Measurements from ENCODE around the gene EIF1. TPM values are rescaled to one million over a fixed set of nuclear protein-coding genes. Genes with fewer than 3 reads are reported as not detected.

EIF1 gene
- total and polyA plus RNA-seq, 5 donors from 2014 or later: 1,357 to 2,625 (median 1,546) TPM

- ATAC-seq (ENCODE audit: low read depth in 2 of 2) (no peak), DNase-seq (no peak)
- Mint-ChIP-seq H3K36me3 (no peaks in the 10 kb centered on the region), H3K27me3 (peaks cover 8% of the 10 kb centered on the region), H3K9me3 (peaks cover 0 to 2% (median 0%) of the 10 kb centered on the region in 7 donors), H3K27ac (peak overlapping the region in 1 of 3 donors; percentile 25), H3K4me3 (no peak overlapping the region), H3K4me1 (peaks cover 0 to 10% (median 8%) of the 10 kb centered on the region in 4 donors)
- peaks cover 4% of the 10 kb centered on the region for H3K4me1 ChIP-seq (ENCODE audit: control insufficient read depth, insufficient read depth, low read length, poor library complexity, severe bottlenecking)
- H3K9me3 ChIP-seq (ENCODE audit: control insufficient read depth in 2 of 2, low read length in 2 of 2): no peaks in the 10 kb centered on the region
- H3K36me3 ChIP-seq (ENCODE audit: control insufficient read depth, insufficient read depth, low read length): no peaks in the 10 kb centered on the region
- no peak overlapping the region for H3K4me3 ChIP-seq (ENCODE audit: low read depth, low read length)
- no peak overlapping the region for H3K27ac ChIP-seq (ENCODE audit: insufficient read depth, low read length, poor library complexity, severe bottlenecking)
- no peaks in the 10 kb centered on the region for H3K27me3 ChIP-seq (ENCODE audit: control insufficient read depth, insufficient read depth, low read length)
Measured at GRCh38 chr17:41659427-41660212, 29.1 kb upstream of the EIF1 start.

GRCh38 chr17:41660221-41660711 lies 28.4 kb upstream of the EIF1 start:
- Mint-ChIP-seq H3K27ac (peak overlapping the region in 1 of 3 donors; percentile 25), H3K9me3 (peaks cover 0 to 2% (median 0%) of the 10 kb centered on the region in 7 donors)
- no peak for ATAC-seq (ENCODE audit: low read depth in 2 of 2)

GRCh38 chr17:41663451-41664171 lies 25.1 kb upstream of the EIF1 start:
- Histone ChIP-seq H3K4me1 (ENCODE audit: control insufficient read depth, insufficient read depth, low read length, poor library complexity, severe bottlenecking) (peaks cover 30% of the 10 kb centered on the region), H3K27me3 (ENCODE audit: control insufficient read depth, insufficient read depth, low read length) (no peaks in the 10 kb centered on the region), H3K4me3 (ENCODE audit: low read depth, low read length) (no peak overlapping the region), H3K36me3 (ENCODE audit: control insufficient read depth, insufficient read depth, low read length) (no peaks in the 10 kb centered on the region), H3K9me3 (ENCODE audit: control insufficient read depth in 2 of 2, low read length in 2 of 2) (no peaks in the 10 kb centered on the region), H3K27ac (ENCODE audit: insufficient read depth, low read length, poor library complexity, severe bottlenecking) (no peak overlapping the region)
- Mint-ChIP-seq H3K27me3 (peaks cover 18% of the 10 kb centered on the region), H3K4me1 (peaks cover 0 to 36% (median 24%) of the 10 kb centered on the region in 4 donors), H3K36me3 (no peaks in the 10 kb centered on the region), H3K27ac (peak overlapping the region in 2 of 3 donors; percentile 75 to 96), H3K4me3 (peak overlapping the region in 3 of 4 donors; percentile 44 to 92 (median 82)), H3K9me3 (peaks cover 0 to under 1% (median 0%) of the 10 kb centered on the region in 7 donors)
- ATAC-seq (ENCODE audit: low read depth in 2 of 2): no peak
- no peak for DNase-seq

More at GRCh38 chr17:41660221-41660711, 28.4 kb upstream of the EIF1 start:
- no peaks in the 10 kb centered on the region for H3K36me3 ChIP-seq (ENCODE audit: control insufficient read depth, insufficient read depth, low read length)
- Mint-ChIP-seq H3K36me3 (no peaks in the 10 kb centered on the region), H3K27me3 (peaks cover 8% of the 10 kb centered on the region), H3K4me1 (peaks cover 0 to 15% (median 8%) of the 10 kb centered on the region in 4 donors), H3K4me3 (no peak overlapping the region)
- no peak for DNase-seq
- H3K27ac ChIP-seq (ENCODE audit: insufficient read depth, low read length, poor library complexity, severe bottlenecking): no peak overlapping the region
- no peaks in the 10 kb centered on the region for H3K27me3 ChIP-seq (ENCODE audit: control insufficient read depth, insufficient read depth, low read length)
- no peaks in the 10 kb centered on the region for H3K9me3 ChIP-seq (ENCODE audit: control insufficient read depth in 2 of 2, low read length in 2 of 2)
- no peak overlapping the region for H3K4me3 ChIP-seq (ENCODE audit: low read depth, low read length)
- H3K4me1 ChIP-seq (ENCODE audit: control insufficient read depth, insufficient read depth, low read length, poor library complexity, severe bottlenecking): peaks cover 8% of the 10 kb centered on the region

GRCh38 chr17:41664172-41664457 lies 24.6 kb upstream of the EIF1 start:
- H3K36me3 Mint-ChIP-seq: no peaks in the 10 kb centered on the region
- H3K9me3 Mint-ChIP-seq: no peaks in the 10 kb centered on the region
- H3K27ac Mint-ChIP-seq: peak overlapping the region in 1 of 3 donors; percentile 43
- H3K9me3 ChIP-seq (ENCODE audit: control insufficient read depth in 2 of 2, low read length in 2 of 2): no peaks in the 10 kb centered on the region
- peaks cover 0 to 36% (median 24%) of the 10 kb centered on the region in 4 donors for H3K4me1 Mint-ChIP-seq
- no peaks in the 10 kb centered on the region for H3K36me3 ChIP-seq (ENCODE audit: control insufficient read depth, insufficient read depth, low read length)
- H3K27me3 ChIP-seq (ENCODE audit: control insufficient read depth, insufficient read depth, low read length): no peaks in the 10 kb centered on the region
- H3K27me3 Mint-ChIP-seq: peaks cover 18% of the 10 kb centered on the region
- H3K27ac ChIP-seq (ENCODE audit: insufficient read depth, low read length, poor library complexity, severe bottlenecking): no peak overlapping the region
- H3K4me3 ChIP-seq (ENCODE audit: low read depth, low read length): no peak overlapping the region
- H3K4me3 Mint-ChIP-seq: peak overlapping the region in 3 of 4 donors; percentile 70 to 92 (median 90)
- H3K4me1 ChIP-seq (ENCODE audit: control insufficient read depth, insufficient read depth, low read length, poor library complexity, severe bottlenecking): peaks cover 30% of the 10 kb centered on the region
- ATAC-seq (ENCODE audit: low read depth in 2 of 2): no peak
- no peak for DNase-seq

- H3K4me1 ChIP-seq (ENCODE audit: control insufficient read depth, insufficient read depth, low read length, poor library complexity, severe bottlenecking): peaks cover 30% of the 10 kb centered on the region
- peak overlapping the region; percentile 81 for H3K4me3 ChIP-seq (ENCODE audit: low read depth, low read length)
- peak overlapping the region; percentile 98 for H3K27ac ChIP-seq (ENCODE audit: insufficient read depth, low read length, poor library complexity, severe bottlenecking)
- H3K9me3 ChIP-seq (ENCODE audit: control insufficient read depth in 2 of 2, low read length in 2 of 2): no peaks in the 10 kb centered on the region
- Mint-ChIP-seq H3K36me3 (no peaks in the 10 kb centered on the region), H3K4me1 (peaks cover 0 to 40% (median 27%) of the 10 kb centered on the region in 4 donors), H3K27ac (peak overlapping the region; percentile 89 to 100 (median 98)), H3K4me3 (peak overlapping the region; percentile 92 to 95 (median 95)), H3K9me3 (no peaks in the 10 kb centered on the region), H3K27me3 (peaks cover 18% of the 10 kb centered on the region)
- no peak for DNase-seq
- ATAC-seq (ENCODE audit: low read depth in 2 of 2): no peak
- no peaks in the 10 kb centered on the region for H3K36me3 ChIP-seq (ENCODE audit: control insufficient read depth, insufficient read depth, low read length)
- no peaks in the 10 kb centered on the region for H3K27me3 ChIP-seq (ENCODE audit: control insufficient read depth, insufficient read depth, low read length)
Measured at GRCh38 chr17:41664587-41665565, 23.8 kb upstream of the EIF1 start.

GRCh38 chr17:41665566-41666236 lies 23.0 kb upstream of the EIF1 start:
- peak; percentile 83 to 84 for ATAC-seq (ENCODE audit: low read depth in 2 of 2)
- H3K4me1 ChIP-seq (ENCODE audit: control insufficient read depth, insufficient read depth, low read length, poor library complexity, severe bottlenecking): peaks cover 30% of the 10 kb centered on the region
- Mint-ChIP-seq H3K36me3 (no peaks in the 10 kb centered on the region), H3K27ac (peak overlapping the region; percentile 91 to 100 (median 98)), H3K4me1 (peaks cover 0 to 40% (median 27%) of the 10 kb centered on the region in 4 donors), H3K27me3 (peaks cover 18% of the 10 kb centered on the region), H3K9me3 (no peaks in the 10 kb centered on the region), H3K4me3 (peak overlapping the region; percentile 92 to 95 (median 95))
- no peaks in the 10 kb centered on the region for H3K9me3 ChIP-seq (ENCODE audit: control insufficient read depth in 2 of 2, low read length in 2 of 2)
- no peaks in the 10 kb centered on the region for H3K36me3 ChIP-seq (ENCODE audit: control insufficient read depth, insufficient read depth, low read length)
- H3K27ac ChIP-seq (ENCODE audit: insufficient read depth, low read length, poor library complexity, severe bottlenecking): peak overlapping the region; percentile 98
- no peaks in the 10 kb centered on the region for H3K27me3 ChIP-seq (ENCODE audit: control insufficient read depth, insufficient read depth, low read length)
- peak; percentile 82 to 91 (median 89) for DNase-seq
- peak overlapping the region; percentile 81 for H3K4me3 ChIP-seq (ENCODE audit: low read depth, low read length)

All from CD4-positive, CD25-positive, alpha-beta regulatory T cell (primary cell).